GM12875 (cell line): ENCODE results near the gene GALNT13.

Experiments used
- H3K4me3 ChIP-seq: one replicate; pipeline ENCODE4 v1.5.1; 2011; ENCODE audit warnings: low read depth, low read length, control low read depth
- CTCF ChIP-seq: IDR thresholded peaks from 2 replicates; pipeline ENCODE4 v1.5.1; 2011; ENCODE audit warnings: low read depth, mild to moderate bottlenecking, control low read depth, inconsistent platforms, low read length, moderate library complexity, borderline replicate concordance; ENCODE audit not compliant: insufficient read depth

The GALNT13 gene

GRCh38 chr2:154231021-154231420 lies 359.3 kb downstream of the GALNT13 start:
- H3K4me3 ChIP-seq = no peak overlapping the region
- TF ChIP-seq CTCF = no peak

- TF ChIP-seq CTCF = no peak
- no peak overlapping the region for H3K4me3 ChIP-seq
Measured at GRCh38 chr2:154233231-154233630, 361.5 kb downstream of the GALNT13 start.

- no peak overlapping the region for H3K4me3 ChIP-seq
- no peak for TF ChIP-seq CTCF
Measured at GRCh38 chr2:154238252-154238651, 366.5 kb downstream of the GALNT13 start.

GRCh38 chr2:154240316-154240715 lies 368.6 kb downstream of the GALNT13 start:
- TF ChIP-seq CTCF = no peak
- H3K4me3 ChIP-seq = no peak overlapping the region

GRCh38 chr2:154240921-154241379 lies 369.2 kb downstream of the GALNT13 start:
- no peak for TF ChIP-seq CTCF

GRCh38 chr2:154242687-154243086 lies 371.0 kb downstream of the GALNT13 start:
- TF ChIP-seq CTCF = no peak

More at GRCh38 chr2:154240921-154241379, 369.2 kb downstream of the GALNT13 start:
- no peak overlapping the region for H3K4me3 ChIP-seq

GRCh38 chr2:154243685-154244084 lies 372.0 kb downstream of the GALNT13 start:
- no peak for TF ChIP-seq CTCF

More at GRCh38 chr2:154242687-154243086, 371.0 kb downstream of the GALNT13 start:
- H3K4me3 ChIP-seq = no peak overlapping the region

More at GRCh38 chr2:154243685-154244084, 372.0 kb downstream of the GALNT13 start:
- no peak overlapping the region for H3K4me3 ChIP-seq
